ENCODE results near the gene TRIM67. TPM values are rescaled to one million over a fixed set of nuclear protein-coding genes. Genes with fewer than 3 reads are reported as not detected.

The TRIM67 gene
- total RNA-seq, 1 experiment from 2014 or later = 0.06 TPM

DNA sequence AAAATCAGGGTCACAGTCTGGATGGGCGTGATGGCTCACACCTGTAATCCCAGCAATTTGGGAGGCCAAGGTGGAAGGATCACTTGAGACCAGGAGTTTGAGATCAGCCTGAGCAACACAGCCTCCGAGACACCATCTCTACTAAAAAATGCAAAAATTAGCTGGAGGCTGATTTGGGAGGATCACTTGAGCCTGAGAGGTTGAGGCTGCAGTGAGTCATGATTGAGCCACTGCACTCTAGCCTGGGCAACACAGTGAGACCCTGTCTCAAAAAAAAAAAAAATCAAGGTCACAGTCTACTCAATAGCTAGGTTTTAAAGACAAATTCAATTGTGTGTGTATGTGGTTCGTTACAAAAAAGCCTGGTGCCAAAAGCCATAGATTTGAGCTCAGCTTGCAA, 34.4 kb downstream of the TRIM67 start:
- BruUV-seq (replicated peaks) = no TSS peak
- POLR2A ChIA-PET (ENCODE audit: low non-redundant PET) = interaction anchor here (0.7 kb wide), 2 partner anchors 44 to 96 kb away, joined by 3 to 5 read pairs; no protein-coding TSS in a partner anchor
- CTCF ChIA-PET = interaction anchor here (0.6 kb wide), 1 partner anchor 206 kb away, joined by 4 read pairs; no protein-coding TSS in a partner anchor
- no peaks in the 10 kb centered on the region for H3K27me3 ChIP-seq (replicated peaks; ENCODE audit: insufficient read depth, low read depth, low read length, poor library complexity)
- TF ChIP-seq, protein P1, sequence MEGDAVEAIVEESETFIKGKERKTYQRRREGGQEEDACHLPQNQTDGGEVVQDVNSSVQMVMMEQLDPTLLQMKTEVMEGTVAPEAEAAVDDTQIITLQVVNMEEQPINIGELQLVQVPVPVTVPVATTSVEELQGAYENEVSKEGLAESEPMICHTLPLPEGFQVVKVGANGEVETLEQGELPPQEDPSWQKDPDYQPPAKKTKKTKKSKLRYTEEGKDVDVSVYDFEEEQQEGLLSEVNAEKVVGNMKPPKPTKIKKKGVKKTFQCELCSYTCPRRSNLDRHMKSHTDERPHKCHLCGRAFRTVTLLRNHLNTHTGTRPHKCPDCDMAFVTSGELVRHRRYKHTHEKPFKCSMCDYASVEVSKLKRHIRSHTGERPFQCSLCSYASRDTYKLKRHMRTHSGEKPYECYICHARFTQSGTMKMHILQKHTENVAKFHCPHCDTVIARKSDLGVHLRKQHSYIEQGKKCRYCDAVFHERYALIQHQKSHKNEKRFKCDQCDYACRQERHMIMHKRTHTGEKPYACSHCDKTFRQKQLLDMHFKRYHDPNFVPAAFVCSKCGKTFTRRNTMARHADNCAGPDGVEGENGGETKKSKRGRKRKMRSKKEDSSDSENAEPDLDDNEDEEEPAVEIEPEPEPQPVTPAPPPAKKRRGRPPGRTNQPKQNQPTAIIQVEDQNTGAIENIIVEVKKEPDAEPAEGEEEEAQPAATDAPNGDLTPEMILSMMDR (conservative IDR thresholded peaks at IDR 0.05; ENCODE audit: low read depth, low read length) = no peak
- TF ChIP-seq EZH2 (IDR thresholded peaks at IDR 0.05; ENCODE audit: borderline replicate concordance, low read depth, low read length, poor library complexity, severe bottlenecking) = no peak
- no peaks in the 10 kb centered on the region for H3K9me3 ChIP-seq (ENCODE audit: low read depth, low read length, poor library complexity, severe bottlenecking)
- no peak overlapping the region for H3K4me3 ChIP-seq (ENCODE audit: low read depth, low read length, poor library complexity, severe bottlenecking)
- no peak overlapping the region for H3K27ac ChIP-seq (ENCODE audit: low read depth, low read length, poor library complexity, severe bottlenecking)
- intact Hi-C loops (cut with micrococcal nuclease; ENCODE audit: unreplicated experiment) = no loop called here
- no peaks in the 10 kb centered on the region for H3K36me3 ChIP-seq (ENCODE audit: insufficient read depth, low read length, poor library complexity, severe bottlenecking)
- DNase-seq (ENCODE audit: low spot score) = no peak
- no peaks in the 10 kb centered on the region for H3K4me1 ChIP-seq (ENCODE audit: insufficient read depth, low read length, poor library complexity, severe bottlenecking)

- H3K27ac ChIP-seq (ENCODE audit: low read depth, low read length, poor library complexity, severe bottlenecking) = no peak overlapping the region
- peaks cover 2% of the 10 kb centered on the region for H3K27me3 ChIP-seq (replicated peaks; ENCODE audit: insufficient read depth, low read depth, low read length, poor library complexity)
- BruUV-seq (replicated peaks) = no TSS peak
- no peak for DNase-seq (ENCODE audit: low spot score)
- H3K9me3 ChIP-seq (ENCODE audit: low read depth, low read length, poor library complexity, severe bottlenecking) = no peaks in the 10 kb centered on the region
- H3K36me3 ChIP-seq (ENCODE audit: insufficient read depth, low read length, poor library complexity, severe bottlenecking) = no peaks in the 10 kb centered on the region
- no peaks in the 10 kb centered on the region for H3K4me1 ChIP-seq (ENCODE audit: insufficient read depth, low read length, poor library complexity, severe bottlenecking)
- TF ChIP-seq, protein P1 (conservative IDR thresholded peaks at IDR 0.05; ENCODE audit: low read depth, low read length) = no peak
- no peak for TF ChIP-seq EZH2 (IDR thresholded peaks at IDR 0.05; ENCODE audit: borderline replicate concordance, low read depth, low read length, poor library complexity, severe bottlenecking)
- intact Hi-C loops (cut with micrococcal nuclease; ENCODE audit: unreplicated experiment) = no loop called here
- POLR2A ChIA-PET (ENCODE audit: low non-redundant PET) = interaction anchor here (0.7 kb wide), 2 partner anchors 44 to 96 kb away, joined by 3 to 5 read pairs; no protein-coding TSS in a partner anchor
- CTCF ChIA-PET = interaction anchor here (0.6 kb wide), 1 partner anchor 207 kb away, joined by 4 read pairs; no protein-coding TSS in a partner anchor
- no peak overlapping the region for H3K4me3 ChIP-seq (ENCODE audit: low read depth, low read length, poor library complexity, severe bottlenecking)
These were observed 34.9 kb downstream of the TRIM67 start for GRCh38 chr1:231196728-231197127.

GRCh38 chr1:231199868-231200267, 38.0 kb downstream of the TRIM67 start:
- BruUV-seq (replicated peaks) = no TSS peak
- H3K27ac ChIP-seq (ENCODE audit: low read depth, low read length, poor library complexity, severe bottlenecking) = no peak overlapping the region
- DNase-seq (ENCODE audit: low spot score) = no peak
- no peak overlapping the region for H3K4me3 ChIP-seq (ENCODE audit: low read depth, low read length, poor library complexity, severe bottlenecking)
- no peaks in the 10 kb centered on the region for H3K9me3 ChIP-seq (ENCODE audit: low read depth, low read length, poor library complexity, severe bottlenecking)
- TF ChIP-seq EZH2 (IDR thresholded peaks at IDR 0.05; ENCODE audit: borderline replicate concordance, low read depth, low read length, poor library complexity, severe bottlenecking) = no peak
- TF ChIP-seq, protein P1 (conservative IDR thresholded peaks at IDR 0.05; ENCODE audit: low read depth, low read length) = no peak
- H3K36me3 ChIP-seq (ENCODE audit: insufficient read depth, low read length, poor library complexity, severe bottlenecking) = no peaks in the 10 kb centered on the region
- POLR2A ChIA-PET (ENCODE audit: low non-redundant PET) = no interaction called here
- CTCF ChIA-PET = no interaction called here
- intact Hi-C loops (cut with micrococcal nuclease; ENCODE audit: unreplicated experiment) = no loop called here
- no peaks in the 10 kb centered on the region for H3K4me1 ChIP-seq (ENCODE audit: insufficient read depth, low read length, poor library complexity, severe bottlenecking)
- peaks cover 15% of the 10 kb centered on the region for H3K27me3 ChIP-seq (replicated peaks; ENCODE audit: insufficient read depth, low read depth, low read length, poor library complexity)

Data from A673 (cell line).